ENCODE data around the gene SYT15. TPM values are rescaled to one million over a fixed set of nuclear protein-coding genes. Genes with fewer than 3 reads are reported as not detected.

The SYT15 gene
- total and polyA plus RNA-seq, 2 donors (not counting 1 experiment from before 2014, with no cell fraction given): 0.18 to 0.94 TPM

DNA sequence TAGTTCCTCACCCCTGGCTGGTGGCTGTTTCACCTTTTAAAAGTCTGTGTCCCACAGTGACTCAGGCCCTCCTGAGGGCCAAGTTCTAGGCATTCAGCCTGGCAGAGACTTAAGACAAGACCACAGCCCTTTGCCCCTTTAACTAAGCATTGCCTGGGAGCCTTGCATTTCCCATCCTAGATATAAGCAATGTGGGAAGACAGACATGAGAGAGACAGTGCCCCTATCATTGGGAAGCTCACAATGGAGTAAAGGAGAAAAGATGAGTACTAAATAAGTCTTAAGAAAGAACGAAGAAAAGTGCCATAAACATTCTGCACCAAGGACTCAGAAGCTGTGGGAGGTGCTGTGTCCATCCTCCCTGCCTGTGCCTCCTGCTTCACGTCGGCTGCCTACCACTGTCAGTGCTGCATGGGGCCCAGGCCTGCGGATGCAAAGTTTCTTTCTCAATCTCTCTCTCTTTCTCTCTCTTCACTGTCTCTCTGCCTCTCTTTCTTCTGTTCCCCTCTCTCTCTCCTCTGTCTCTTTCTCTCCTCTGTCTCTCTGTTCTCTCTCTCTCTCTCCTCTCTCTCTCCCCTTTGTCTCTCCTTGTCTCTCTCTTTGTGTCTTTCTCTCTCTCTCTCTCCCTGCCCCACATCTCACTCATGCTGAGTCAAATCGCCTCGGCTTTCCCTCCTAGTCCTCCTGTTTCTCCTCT is 44.0 kb upstream of the SYT15 start:
- Histone ChIP-seq H3K4me3 (ENCODE audit: control extremely low read depth in 1 of 5, extremely low read depth in 1 of 5, insufficient read depth in 1 of 5, low read depth in 2 of 5, low read length in 4 of 5) (no peak overlapping the region), H3K36me3 (replicated peaks in 1 of 2; ENCODE audit: control extremely low read depth in 1 of 2, control insufficient read depth in 1 of 2, extremely low read depth in 1 of 2, insufficient read depth in 2 of 2, low read length in 1 of 2) (no peaks in the 10 kb centered on the region), H3K27ac (ENCODE audit: low read length in 2 of 2) (no peak overlapping the region), H3K4me1 (ENCODE audit: control insufficient read depth in 2 of 2, insufficient read depth in 2 of 2, low read length in 2 of 2) (no peaks in the 10 kb centered on the region), H3K9me3 (ENCODE audit: control extremely low read depth in 1 of 3, control insufficient read depth in 2 of 3, insufficient read depth in 1 of 3, low read length in 2 of 3) (no peaks in the 10 kb centered on the region), H3K79me2 (ENCODE audit: control insufficient read depth, insufficient read depth, low read length) (no peaks in the 10 kb centered on the region), H3K9ac (ENCODE audit: low read length) (no peak overlapping the region), H2AFZ (ENCODE audit: insufficient read depth, low read depth, low read length, poor library complexity, severe bottlenecking) (no peak overlapping the region), H3K27me3 (replicated peaks in 1 of 4; ENCODE audit: control extremely low read depth in 1 of 4, control insufficient read depth in 3 of 4, insufficient read depth in 4 of 4, low read length in 3 of 4) (peaks cover 0 to 29% (median 6%) of the 10 kb centered on the region in 4 experiments), H3K4me2 (replicated peaks; ENCODE audit: low read depth, low read length, poor library complexity, severe bottlenecking) (no peak overlapping the region), H4K20me1 (ENCODE audit: control insufficient read depth, insufficient read depth, low read length, poor library complexity, severe bottlenecking) (no peaks in the 10 kb centered on the region)
- ChIA-PET POLR2A (no interaction called here), CTCF (no interaction called here)
- DNase-seq (no peak), ATAC-seq (ENCODE audit: low read depth) (no peak)
- H3K4me1 Mint-ChIP-seq: no peaks in the 10 kb centered on the region
- WGBS (ENCODE audit: insufficient coverage): 92% methylated on average over 6 of the region's 6 CpGs
- no peaks in the 10 kb centered on the region for H3K9me3 Mint-ChIP-seq (ENCODE audit: insufficient read depth)
- H3K27me3 Mint-ChIP-seq: peaks cover 28% of the 10 kb centered on the region
- no peak overlapping the region for H3K4me3 Mint-ChIP-seq
- intact Hi-C loops (cut with micrococcal nuclease): no loop called here
- H3K27ac Mint-ChIP-seq: no peak overlapping the region
- TF ChIP-seq, protein P1, sequence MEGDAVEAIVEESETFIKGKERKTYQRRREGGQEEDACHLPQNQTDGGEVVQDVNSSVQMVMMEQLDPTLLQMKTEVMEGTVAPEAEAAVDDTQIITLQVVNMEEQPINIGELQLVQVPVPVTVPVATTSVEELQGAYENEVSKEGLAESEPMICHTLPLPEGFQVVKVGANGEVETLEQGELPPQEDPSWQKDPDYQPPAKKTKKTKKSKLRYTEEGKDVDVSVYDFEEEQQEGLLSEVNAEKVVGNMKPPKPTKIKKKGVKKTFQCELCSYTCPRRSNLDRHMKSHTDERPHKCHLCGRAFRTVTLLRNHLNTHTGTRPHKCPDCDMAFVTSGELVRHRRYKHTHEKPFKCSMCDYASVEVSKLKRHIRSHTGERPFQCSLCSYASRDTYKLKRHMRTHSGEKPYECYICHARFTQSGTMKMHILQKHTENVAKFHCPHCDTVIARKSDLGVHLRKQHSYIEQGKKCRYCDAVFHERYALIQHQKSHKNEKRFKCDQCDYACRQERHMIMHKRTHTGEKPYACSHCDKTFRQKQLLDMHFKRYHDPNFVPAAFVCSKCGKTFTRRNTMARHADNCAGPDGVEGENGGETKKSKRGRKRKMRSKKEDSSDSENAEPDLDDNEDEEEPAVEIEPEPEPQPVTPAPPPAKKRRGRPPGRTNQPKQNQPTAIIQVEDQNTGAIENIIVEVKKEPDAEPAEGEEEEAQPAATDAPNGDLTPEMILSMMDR (IDR thresholded peaks at IDR 0.05): peak; percentile 18
- no peak for TF ChIP-seq EZH2 (IDR thresholded peaks at IDR 0.05; ENCODE audit: borderline replicate concordance, insufficient read depth, low read depth, low read length, poor library complexity, severe bottlenecking)

DNA sequence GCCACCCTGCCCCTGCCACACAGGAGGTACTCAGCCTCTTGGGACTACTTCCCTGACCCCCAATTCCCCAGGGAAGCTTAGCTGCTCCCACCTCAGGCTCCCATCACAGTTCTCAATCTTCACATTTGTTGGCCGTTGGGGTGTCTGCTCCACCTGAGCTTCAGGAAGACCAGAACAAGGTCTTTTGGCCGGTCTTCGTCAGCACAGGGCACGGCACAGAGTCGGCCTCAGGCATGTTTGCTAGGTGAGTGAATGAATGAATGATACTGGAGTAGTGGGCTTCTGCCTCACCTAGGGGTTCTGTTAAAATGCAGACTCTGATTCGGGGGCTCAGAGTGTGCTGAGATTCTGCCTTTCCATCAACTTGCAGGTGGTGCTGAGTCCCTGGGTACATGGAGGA is 42.8 kb upstream of the SYT15 start:
- H2AFZ ChIP-seq (ENCODE audit: insufficient read depth, low read depth, low read length, poor library complexity, severe bottlenecking): no peak overlapping the region
- H3K4me1 Mint-ChIP-seq: peaks cover 7% of the 10 kb centered on the region
- H3K9me3 ChIP-seq (ENCODE audit: control extremely low read depth in 1 of 3, control insufficient read depth in 2 of 3, insufficient read depth in 1 of 3, low read length in 2 of 3): peaks cover 0 to 4% (median 0%) of the 10 kb centered on the region in 3 donors
- DNase-seq (no peak), ATAC-seq (ENCODE audit: low read depth) (no peak)
- intact Hi-C loops (cut with micrococcal nuclease): no loop called here
- ChIA-PET CTCF (no interaction called here), POLR2A (no interaction called here)
- peaks cover 0 to 4% of the 10 kb centered on the region in 2 donors for H3K4me1 ChIP-seq (ENCODE audit: control insufficient read depth in 2 of 2, insufficient read depth in 2 of 2, low read length in 2 of 2)
- no peaks in the 10 kb centered on the region for H3K36me3 ChIP-seq (replicated peaks in 1 of 2; ENCODE audit: control extremely low read depth in 1 of 2, control insufficient read depth in 1 of 2, extremely low read depth in 1 of 2, insufficient read depth in 2 of 2, low read length in 1 of 2)
- H3K4me3 Mint-ChIP-seq: no peak overlapping the region
- H4K20me1 ChIP-seq (ENCODE audit: control insufficient read depth, insufficient read depth, low read length, poor library complexity, severe bottlenecking): no peaks in the 10 kb centered on the region
- H3K4me2 ChIP-seq (replicated peaks; ENCODE audit: low read depth, low read length, poor library complexity, severe bottlenecking): no peak overlapping the region
- WGBS (ENCODE audit: insufficient coverage): 77% methylated on average over 5 of the region's 6 CpGs
- TF ChIP-seq, protein P1 (IDR thresholded peaks at IDR 0.05): no peak
- TF ChIP-seq EZH2 (IDR thresholded peaks at IDR 0.05; ENCODE audit: borderline replicate concordance, insufficient read depth, low read depth, low read length, poor library complexity, severe bottlenecking): no peak
- no peak overlapping the region for H3K27ac ChIP-seq (ENCODE audit: low read length in 2 of 2)
- no peak overlapping the region for H3K9ac ChIP-seq (ENCODE audit: low read length)
- no peaks in the 10 kb centered on the region for H3K79me2 ChIP-seq (ENCODE audit: control insufficient read depth, insufficient read depth, low read length)
- peaks cover 0 to 39% (median 11%) of the 10 kb centered on the region in 4 experiments for H3K27me3 ChIP-seq (replicated peaks in 1 of 4; ENCODE audit: control extremely low read depth in 1 of 4, control insufficient read depth in 3 of 4, insufficient read depth in 4 of 4, low read length in 3 of 4)
- no peaks in the 10 kb centered on the region for H3K9me3 Mint-ChIP-seq (ENCODE audit: insufficient read depth)
- no peak overlapping the region for H3K4me3 ChIP-seq (ENCODE audit: control extremely low read depth in 1 of 5, extremely low read depth in 1 of 5, insufficient read depth in 1 of 5, low read depth in 2 of 5, low read length in 4 of 5)
- H3K27me3 Mint-ChIP-seq: peaks cover 38% of the 10 kb centered on the region
- no peak overlapping the region for H3K27ac Mint-ChIP-seq
